Pancreas (tissue), 10 donors: ENCODE data around the gene KLF15. TPM values are rescaled to one million over a fixed set of nuclear protein-coding genes. Genes with fewer than 3 reads are reported as not detected.

Experiments used
- ATAC-seq, 4 donors: fragments of 200-7000 bp; cut with Tn5 transposase; one replicate each; pipeline versions ENCODE4 v1.8.0 to v1.9.1; 2020; ENCODE audit warnings: mild to moderate bottlenecking in 4 of 4, moderate library complexity in 4 of 4
- DNase-seq, 6 donors: peaks; one replicate each; pipeline ENCODE4 v3.0.0-alpha.2; 2020
- FAIRE-seq: peaks from 2 replicates; lab custom pipeline; 2012; peaks lifted over from hg19 to GRCh38; lab: Jason Lieb, UNC
- H3K27ac ChIP-seq, 4 donors: fragments of 200-600 bp; sonication (generic); 1 replicate in 3 of 4; 2 replicates in 1 of 4; pipeline versions ENCODE4 v1.5.0 to v1.8.0; 2020
- H3K27me3 ChIP-seq, 4 donors: fragments of 200-600 bp; one replicate each; pipeline ENCODE4 v1.8.0; 2021
- H3K36me3 ChIP-seq, 3 donors: fragments of 200-600 bp; sonication (generic) in 1 of 3; one replicate each; pipeline versions ENCODE4 v1.5.0 to v1.8.0; 2020 to 2021
- H3K4me1 ChIP-seq, 3 donors: fragments of 200-600 bp; one replicate each; pipeline ENCODE4 v1.8.0; 2021
- H3K4me3 ChIP-seq, 4 donors: fragments of 200-600 bp; sonication (generic) in 2 of 4; one replicate each; pipeline versions ENCODE4 v1.5.0 to v1.8.0; 2020 to 2021
- H3K9me3 ChIP-seq, 4 donors: fragments of 200-600 bp; one replicate each; pipeline ENCODE4 v1.8.0; 2021
- WGBS, 2 donors: extraction: QIAGEN DNeasy Blood & Tissue Kit; methylation state at CpG; one replicate each; pipeline ENCODE4 v1.1.7; 2013; 5-methylcytosine and 5-hydroxymethylcytosine counted together
- intact Hi-C, 3 donors: fragments of 100-400 bp; cut with DNase I; formaldehyde crosslinking; loops; one replicate each; pipeline versions ENCODE4 v1.11.1 to v1.14.2; 2022
- polyA plus RNA-seq, 2 donors: library from polyadenylated mRNA; stranded (reverse); fragments of 200-250 nt; gene quantifications; one replicate each; pipeline ENCODE4 v1.2.3, GENCODE V29; 2013
- total RNA-seq, 6 donors: library from RNA; stranded (reverse); fragmentation: NEBNext Ultra II Directional in 4 of 6; extraction: Animal tissue kit (Norgen Biotek cat#: 25700) in 4 of 6; gene quantifications; one replicate each; pipeline versions ENCODE4 v1.2.1 to v1.2.4, GENCODE V29; 2021 to 2023
- TF ChIP-seq, protein P1 (sequence below), 4 donors: fragments of 200-600 bp; sonication (generic) in 3 of 4; IDR thresholded peaks; one replicate each; pipeline versions ENCODE4 v1.5.0 to v1.8.0; 2021; ENCODE audit warnings: antibody characterized with exemption in 4 of 4
- donor health status: healthy with polysubstance abuse.
- donor health status: DM: no; HTN: no; CAD: no; lungs with moderate emphysema.
- donor health status: DM: no; HTN: no; CAD: no.
- donor health status: control.
- donor health status: control.
- donor health status: Bipolar disorder and iron deficiency.
- donor health status: DM: yes; HTN: yes; CAD: no.
- donor health status: DM: no; HTN: no; CAD: no.
- donor health status: DM: no; HTN: no; CAD: no.
- donor health status: DM: yes; HTN: yes; CAD: no.

The KLF15 gene
- total and polyA plus RNA-seq, 8 donors: 11.3 to 38.3 (median 26.8) TPM

DNA sequence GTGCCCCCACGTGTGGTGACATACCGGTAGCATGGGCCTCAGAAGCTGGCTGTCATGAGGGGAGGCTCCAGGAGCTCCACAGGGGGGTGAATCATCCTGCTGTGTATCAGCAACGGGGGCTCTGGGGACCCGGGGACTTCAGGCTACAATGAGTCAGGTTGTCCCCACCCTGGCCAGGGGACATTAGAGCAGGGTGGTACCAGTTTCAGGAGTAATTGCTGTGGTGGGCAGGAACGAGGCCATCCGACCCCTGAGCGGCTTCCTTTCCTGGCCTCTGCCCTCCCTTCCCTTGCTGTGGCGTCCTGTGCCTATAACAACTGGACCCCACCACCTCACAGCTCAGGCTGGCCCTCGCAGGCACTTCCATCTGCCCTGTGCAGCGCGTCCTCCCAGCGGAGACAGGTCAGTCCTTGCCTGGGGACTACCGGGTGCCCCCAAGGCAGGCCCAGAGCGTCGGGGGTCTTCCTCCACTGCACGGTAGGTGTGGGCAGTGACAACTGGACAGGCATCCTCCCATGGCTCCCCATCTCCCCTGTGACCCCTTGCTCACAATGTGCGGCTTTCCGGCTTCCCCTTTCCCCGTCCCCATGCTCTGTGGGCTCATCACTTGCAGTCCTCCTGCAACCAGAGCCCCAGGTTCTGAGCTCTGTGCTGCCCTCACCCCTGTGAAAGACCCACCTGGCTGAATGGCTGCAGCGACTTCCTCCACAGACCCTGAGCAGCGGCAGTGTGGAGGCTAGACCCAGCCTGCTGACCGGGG is 57.0 kb downstream of the KLF15 start:
- no peaks in the 10 kb centered on the region for H3K36me3 ChIP-seq
- H3K9me3 ChIP-seq: no peaks in the 10 kb centered on the region
- ATAC-seq (no peak), FAIRE-seq (no peak), DNase-seq (peak in 1 of 6 donors; percentile 6)
- TF ChIP-seq, protein P1, sequence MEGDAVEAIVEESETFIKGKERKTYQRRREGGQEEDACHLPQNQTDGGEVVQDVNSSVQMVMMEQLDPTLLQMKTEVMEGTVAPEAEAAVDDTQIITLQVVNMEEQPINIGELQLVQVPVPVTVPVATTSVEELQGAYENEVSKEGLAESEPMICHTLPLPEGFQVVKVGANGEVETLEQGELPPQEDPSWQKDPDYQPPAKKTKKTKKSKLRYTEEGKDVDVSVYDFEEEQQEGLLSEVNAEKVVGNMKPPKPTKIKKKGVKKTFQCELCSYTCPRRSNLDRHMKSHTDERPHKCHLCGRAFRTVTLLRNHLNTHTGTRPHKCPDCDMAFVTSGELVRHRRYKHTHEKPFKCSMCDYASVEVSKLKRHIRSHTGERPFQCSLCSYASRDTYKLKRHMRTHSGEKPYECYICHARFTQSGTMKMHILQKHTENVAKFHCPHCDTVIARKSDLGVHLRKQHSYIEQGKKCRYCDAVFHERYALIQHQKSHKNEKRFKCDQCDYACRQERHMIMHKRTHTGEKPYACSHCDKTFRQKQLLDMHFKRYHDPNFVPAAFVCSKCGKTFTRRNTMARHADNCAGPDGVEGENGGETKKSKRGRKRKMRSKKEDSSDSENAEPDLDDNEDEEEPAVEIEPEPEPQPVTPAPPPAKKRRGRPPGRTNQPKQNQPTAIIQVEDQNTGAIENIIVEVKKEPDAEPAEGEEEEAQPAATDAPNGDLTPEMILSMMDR (IDR thresholded peaks at IDR 0.05): no peak
- no peak overlapping the region for H3K4me3 ChIP-seq
- H3K4me1 ChIP-seq: no peaks in the 10 kb centered on the region
- H3K27ac ChIP-seq: no peak overlapping the region
- intact Hi-C loops: no loop called here
- 89 to 93% methylated on average over 21 to 22 of the region's 22 CpGs for WGBS, 2 donors
- H3K27me3 ChIP-seq: no peaks in the 10 kb centered on the region

DNA sequence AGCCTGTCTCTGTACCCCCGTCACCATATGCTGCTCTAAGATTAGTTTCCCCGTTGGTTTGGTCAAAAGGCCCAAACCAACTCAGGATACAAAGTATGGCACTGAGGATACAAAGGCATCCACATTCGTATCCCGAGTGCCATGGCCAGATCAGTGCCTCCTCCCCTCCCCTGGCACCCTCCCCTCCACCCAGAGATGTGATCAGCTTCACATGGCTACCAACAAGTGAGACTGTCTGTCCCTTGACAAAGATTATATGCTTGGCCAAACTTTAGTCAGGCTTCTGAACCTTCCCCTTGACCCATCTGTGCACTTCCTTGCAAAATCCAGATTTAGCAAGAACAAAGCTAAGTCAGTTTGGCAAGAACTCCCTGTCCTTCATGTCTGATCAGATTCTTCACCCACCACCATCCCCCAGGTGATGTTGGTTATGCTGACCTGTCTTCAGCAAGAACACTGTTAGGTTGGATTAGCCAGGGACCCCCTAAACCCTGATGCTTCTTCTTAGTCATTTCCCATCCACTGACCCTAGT is 61.7 kb downstream of the KLF15 start:
- FAIRE-seq: no peak
- no peak overlapping the region for H3K27ac ChIP-seq

GRCh38 chr3:126294211-126294808 is 62.9 kb downstream of the KLF15 start:
- TF ChIP-seq, protein P1 (IDR thresholded peaks at IDR 0.05): no peak
- 77 to 83% methylated on average over 10 of the region's 10 CpGs for WGBS, 2 donors
- no peak for FAIRE-seq
- no peaks in the 10 kb centered on the region for H3K27me3 ChIP-seq
- no peaks in the 10 kb centered on the region for H3K4me1 ChIP-seq
- no peaks in the 10 kb centered on the region for H3K9me3 ChIP-seq
- ATAC-seq: no peak
- DNase-seq: no peak
- no peaks in the 10 kb centered on the region for H3K36me3 ChIP-seq
- H3K4me3 ChIP-seq: no peak overlapping the region
- intact Hi-C loops: no loop called here
- H3K27ac ChIP-seq: no peak overlapping the region

More for the DNA sequence above, 61.7 kb downstream of the KLF15 start:
- intact Hi-C loops: no loop called here
- Histone ChIP-seq H3K9me3 (no peaks in the 10 kb centered on the region), H3K4me3 (no peak overlapping the region), H3K4me1 (no peaks in the 10 kb centered on the region), H3K36me3 (no peaks in the 10 kb centered on the region), H3K27me3 (no peaks in the 10 kb centered on the region)
- ATAC-seq (no peak), DNase-seq (no peak)
- whole genome bisulfite sequencing, 2 donors: 79 to 91% methylated on average over 4 of the region's 4 CpGs
- TF ChIP-seq, protein P1 (IDR thresholded peaks at IDR 0.05): no peak

DNA sequence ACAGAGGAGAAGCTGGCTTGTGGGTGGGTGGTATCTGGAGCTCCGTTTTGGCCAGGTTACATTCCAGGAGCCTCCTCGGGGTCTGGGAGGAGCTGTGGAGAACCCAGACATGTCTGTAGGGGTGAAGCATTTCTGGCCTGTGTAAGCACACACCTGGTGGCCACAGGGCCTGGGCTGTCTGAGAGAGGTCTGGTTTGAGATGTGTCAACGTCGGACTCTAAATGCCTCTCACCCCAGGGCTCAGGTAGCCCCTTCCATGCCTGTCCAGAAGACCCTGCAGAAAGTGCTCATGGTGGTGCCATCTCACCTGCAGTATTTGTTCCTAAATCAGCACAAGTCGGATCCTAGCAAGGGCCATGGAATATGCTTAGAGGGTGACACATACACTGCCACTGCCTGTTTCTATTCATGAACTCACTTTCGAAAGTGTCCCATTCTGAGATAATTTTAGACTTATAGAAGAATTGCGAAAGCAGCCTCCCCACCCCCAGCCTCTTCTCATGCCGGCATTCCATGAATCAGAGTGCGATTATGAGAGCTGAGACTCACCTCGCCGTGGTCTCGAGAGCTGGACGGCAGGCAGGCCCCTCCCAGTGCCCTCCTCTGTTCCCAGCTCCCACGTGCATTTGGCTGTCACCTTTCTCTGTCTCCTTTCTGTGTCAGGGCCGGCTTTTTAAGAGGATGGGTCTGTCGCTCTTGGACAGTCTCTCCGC is 63.7 kb downstream of the KLF15 start:
- H3K27ac ChIP-seq: no peak overlapping the region
- ATAC-seq: no peak
- H3K4me3 ChIP-seq: no peak overlapping the region
- H3K36me3 ChIP-seq: no peaks in the 10 kb centered on the region
- TF ChIP-seq, protein P1 (IDR thresholded peaks at IDR 0.05): no peak
- no peaks in the 10 kb centered on the region for H3K9me3 ChIP-seq
- no peak for FAIRE-seq
- no peaks in the 10 kb centered on the region for H3K4me1 ChIP-seq
- 76 to 81% methylated on average over 17 of the region's 17 CpGs for WGBS, 2 donors
- intact Hi-C loops: no loop called here
- H3K27me3 ChIP-seq: no peaks in the 10 kb centered on the region
- peak in 1 of 6 donors; percentile 8 for DNase-seq

Other genes starting within 250 kb of the KLF15 start
- gene ALDH1L1, start 176.8 kb downstream of the KLF15 start, total RNA-seq: 10 to 100 TPM; 15.4 to 46.3 (median 33.7) TPM
- 10 to 100 TPM; 38.8 to 44.0 TPM for gene ALDH1L1, start 176.8 kb downstream of the KLF15 start, polyA plus RNA-seq
- gene CFAP100, start 37.5 kb upstream of the KLF15 start, total RNA-seq: not detected
- not detected for gene CFAP100, start 37.5 kb upstream of the KLF15 start, polyA plus RNA-seq
- gene ZXDC, start 118.5 kb upstream of the KLF15 start, total RNA-seq: 10 to 100 TPM; 19.4 to 26.1 (median 21.3) TPM
- gene ZXDC, start 118.5 kb upstream of the KLF15 start, polyA plus RNA-seq: 10 to 100 TPM; 19.9 to 21.7 TPM
- gene UROC1, start 160.4 kb upstream of the KLF15 start, total RNA-seq: not detected
- gene UROC1, start 160.4 kb upstream of the KLF15 start, polyA plus RNA-seq: under 1 TPM in 1 of 2 donors, not detected in 1; 0.09 TPM
- gene CHST13, start 166.7 kb upstream of the KLF15 start, total RNA-seq: under 1 TPM in 4 of 6 donors, not detected in 2; 0.08 to 0.28 (median 0.20) TPM
- gene CHST13, start 166.7 kb upstream of the KLF15 start, polyA plus RNA-seq: under 1 TPM; 0.08 to 0.19 TPM
- gene C3orf22, start 201.5 kb upstream of the KLF15 start, total RNA-seq: not detected
- under 1 TPM in 1 of 2 donors, not detected in 1; 0.09 TPM for gene C3orf22, start 201.5 kb upstream of the KLF15 start, polyA plus RNA-seq